Activated T-cell treated with anti-CD3 and anti-CD28 coated beads, Interleukin-2, amount 50 U/mL, for 72 hours (primary cell): ENCODE measurements around the gene LRRC3. TPM values are rescaled to one million over a fixed set of nuclear protein-coding genes. Genes with fewer than 3 reads are reported as not detected.
A peak's percentile ranks its signal among the peaks of the same experiment; 100 is the strongest.

Experiments
- ATAC-seq, 2 donors: fragments of 150-1000 bp; cut with Tn5 transposase; replicated peaks in 1 of 2; 2 replicates each; pipeline ENCODE4 v1.10.0; 2021; ENCODE audit warnings: moderate library complexity in 2 of 2, mild to moderate bottlenecking in 1 of 2
- DNase-seq, 2 donors: peaks; one replicate each; pipeline ENCODE4 v3.0.0; 2021 to 2022; ENCODE audit warnings: mixed read lengths in 1 of 2
- H3K27ac Mint-ChIP-seq: one replicate; pipeline ENCODE4 v1.8.0; 2022; ENCODE audit warnings: mild to moderate bottlenecking, moderate library complexity, mixed read lengths
- H3K27me3 Mint-ChIP-seq: one replicate; pipeline ENCODE4 v1.8.0; 2022; ENCODE audit warnings: low read depth, mixed read lengths
- H3K36me3 Mint-ChIP-seq, 2 donors: one replicate each; pipeline ENCODE4 v1.8.0; 2022; ENCODE audit warnings: mixed read lengths in 2 of 2, mild to moderate bottlenecking in 1 of 2; ENCODE audit not compliant: insufficient read depth in 2 of 2
- H3K4me1 Mint-ChIP-seq: one replicate; pipeline ENCODE4 v1.8.0; 2022; ENCODE audit warnings: low read depth, mixed read lengths
- H3K4me3 Mint-ChIP-seq, 2 donors: one replicate each; pipeline ENCODE4 v1.8.0; 2022; ENCODE audit warnings: mild to moderate bottlenecking in 2 of 2, mixed read lengths in 2 of 2, moderate library complexity in 2 of 2
- H3K9me3 Mint-ChIP-seq, 2 donors: one replicate each; pipeline ENCODE4 v1.8.0; 2022; ENCODE audit warnings: mixed read lengths in 2 of 2
- total RNA-seq, 2 donors: library from RNA; stranded (reverse); gene quantifications; one replicate each; pipeline ENCODE4 v1.2.3, GENCODE V29; 2022

LRRC3 gene
- total RNA-seq, 2 donors from 2014 or later, result 2.8 to 3.8 TPM

- DNase-seq (no peak), ATAC-seq (no peak)
- no peaks in the 10 kb centered on the region for H3K36me3 Mint-ChIP-seq
- no peak overlapping the region for H3K27ac Mint-ChIP-seq
- H3K4me3 Mint-ChIP-seq, result no peak overlapping the region
- peaks cover 0 to 1% of the 10 kb centered on the region in 2 donors for H3K9me3 Mint-ChIP-seq
- H3K27me3 Mint-ChIP-seq, result peaks cover 36% of the 10 kb centered on the region
- no peaks in the 10 kb centered on the region for H3K4me1 Mint-ChIP-seq
Measured at GRCh38 chr21:44448651-44449131, 6.6 kb upstream of the LRRC3 start.

GRCh38 chr21:44449473-44450363 is 5.6 kb upstream of the LRRC3 start:
- DNase-seq (no peak), ATAC-seq (no peak)
- no peaks in the 10 kb centered on the region for H3K36me3 Mint-ChIP-seq
- H3K4me1 Mint-ChIP-seq, result no peaks in the 10 kb centered on the region
- H3K27ac Mint-ChIP-seq, result no peak overlapping the region
- peaks cover 43% of the 10 kb centered on the region for H3K27me3 Mint-ChIP-seq
- no peak overlapping the region for H3K4me3 Mint-ChIP-seq
- H3K9me3 Mint-ChIP-seq, result peaks cover 0 to 1% of the 10 kb centered on the region in 2 donors

- Mint-ChIP-seq H3K4me1 (no peaks in the 10 kb centered on the region), H3K36me3 (no peaks in the 10 kb centered on the region), H3K27ac (no peak overlapping the region), H3K27me3 (peaks cover 44% of the 10 kb centered on the region), H3K9me3 (peaks cover 0 to 1% of the 10 kb centered on the region in 2 donors), H3K4me3 (no peak overlapping the region)
- DNase-seq (no peak), ATAC-seq (no peak)
Measured at GRCh38 chr21:44450402-44450801, 4.9 kb upstream of the LRRC3 start.

GRCh38 chr21:44450999-44451398 is 4.3 kb upstream of the LRRC3 start:
- H3K36me3 Mint-ChIP-seq, result no peaks in the 10 kb centered on the region
- no peak overlapping the region for H3K4me3 Mint-ChIP-seq
- peaks cover 44% of the 10 kb centered on the region for H3K27me3 Mint-ChIP-seq
- ATAC-seq (no peak), DNase-seq (no peak)
- no peaks in the 10 kb centered on the region for H3K4me1 Mint-ChIP-seq
- no peak overlapping the region for H3K27ac Mint-ChIP-seq
- H3K9me3 Mint-ChIP-seq, result peaks cover 0 to 1% of the 10 kb centered on the region in 2 donors

DNA sequence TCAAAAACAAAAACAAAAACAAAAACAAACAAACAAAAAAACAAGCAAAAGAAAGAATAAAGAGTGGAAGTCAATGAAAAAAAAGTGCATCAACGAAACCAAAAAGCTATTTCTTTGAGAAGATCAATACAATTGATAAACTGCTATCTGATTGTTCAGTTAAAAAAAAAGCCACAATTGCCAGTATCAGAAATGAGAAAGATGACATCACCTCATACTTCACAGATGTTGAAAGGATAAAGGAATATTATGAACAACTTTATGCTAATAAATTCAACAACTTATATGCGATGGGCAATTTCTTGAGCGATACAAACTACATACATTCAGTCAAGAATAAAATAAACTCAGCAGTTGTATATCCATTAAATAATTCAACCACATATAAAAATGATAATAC is 2.2 kb upstream of the LRRC3 start:
- Mint-ChIP-seq H3K36me3 (no peaks in the 10 kb centered on the region), H3K27ac (no peak overlapping the region), H3K9me3 (peaks cover 0 to 1% of the 10 kb centered on the region in 2 donors), H3K27me3 (peaks cover 44% of the 10 kb centered on the region), H3K4me3 (no peak overlapping the region), H3K4me1 (no peaks in the 10 kb centered on the region)
- ATAC-seq (no peak), DNase-seq (no peak)

DNA sequence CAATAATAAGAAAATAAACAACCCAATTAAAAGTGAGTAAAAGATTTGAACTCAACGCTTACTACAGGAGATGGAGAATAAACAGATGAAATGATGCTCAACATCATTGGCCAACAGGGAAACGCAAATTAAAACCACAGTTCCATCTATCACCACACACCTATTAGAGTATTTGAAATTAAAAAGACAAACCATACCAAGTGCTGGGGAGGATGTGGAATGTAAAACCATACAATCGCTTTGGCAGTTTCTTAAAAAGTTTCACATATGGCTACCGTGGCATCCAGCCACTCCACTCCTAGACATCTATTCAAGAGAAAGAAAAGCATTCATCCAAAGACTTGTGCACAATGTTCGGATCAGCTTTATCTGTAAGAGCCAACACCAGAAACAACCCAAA is 1.3 kb upstream of the LRRC3 start:
- H3K9me3 Mint-ChIP-seq, result peaks cover 0 to 1% of the 10 kb centered on the region in 2 donors
- peaks cover 41% of the 10 kb centered on the region for H3K27me3 Mint-ChIP-seq
- ATAC-seq (no peak), DNase-seq (no peak)
- no peak overlapping the region for H3K27ac Mint-ChIP-seq
- peak overlapping the region; percentile 54 to 69 for H3K4me3 Mint-ChIP-seq
- no peaks in the 10 kb centered on the region for H3K4me1 Mint-ChIP-seq
- H3K36me3 Mint-ChIP-seq, result no peaks in the 10 kb centered on the region

GRCh38 chr21:44455524-44456213 is 359 bp downstream of the LRRC3 start:
- DNase-seq (peak; percentile 43 to 48), ATAC-seq (peak; percentile 50 to 53)
- peaks cover 35% of the 10 kb centered on the region for H3K27me3 Mint-ChIP-seq
- H3K9me3 Mint-ChIP-seq, result peaks cover 0 to 1% of the 10 kb centered on the region in 2 donors
- no peaks in the 10 kb centered on the region for H3K36me3 Mint-ChIP-seq
- H3K4me1 Mint-ChIP-seq, result no peaks in the 10 kb centered on the region
- peak overlapping the region; percentile 85 to 86 for H3K4me3 Mint-ChIP-seq
- no peak overlapping the region for H3K27ac Mint-ChIP-seq

GRCh38 chr21:44456214-44456914 is 1.1 kb downstream of the LRRC3 start:
- Mint-ChIP-seq H3K27ac (no peak overlapping the region), H3K27me3 (peaks cover 28% of the 10 kb centered on the region), H3K4me1 (no peaks in the 10 kb centered on the region), H3K4me3 (peak overlapping the region; percentile 85 to 86), H3K9me3 (peaks cover 0 to 1% of the 10 kb centered on the region in 2 donors), H3K36me3 (no peaks in the 10 kb centered on the region)
- DNase-seq (no peak), ATAC-seq (no peak)

- no peaks in the 10 kb centered on the region for H3K36me3 Mint-ChIP-seq
- no peak for DNase-seq
- H3K4me3 Mint-ChIP-seq, result peak overlapping the region; percentile 62 to 85
- H3K4me1 Mint-ChIP-seq, result no peaks in the 10 kb centered on the region
- ATAC-seq, result no peak
- peaks cover 20% of the 10 kb centered on the region for H3K27me3 Mint-ChIP-seq
- H3K9me3 Mint-ChIP-seq, result peaks cover 0 to 1% of the 10 kb centered on the region in 2 donors
- H3K27ac Mint-ChIP-seq, result no peak overlapping the region
Measured at GRCh38 chr21:44456915-44457736, 1.8 kb downstream of the LRRC3 start.

- Mint-ChIP-seq H3K4me3 (no peak overlapping the region), H3K4me1 (no peaks in the 10 kb centered on the region), H3K36me3 (no peaks in the 10 kb centered on the region), H3K27ac (no peak overlapping the region), H3K27me3 (peaks cover 6% of the 10 kb centered on the region), H3K9me3 (no peaks in the 10 kb centered on the region)
- ATAC-seq, result no peak
- no peak for DNase-seq
Measured at GRCh38 chr21:44458971-44459711, 3.8 kb downstream of the LRRC3 start.

DNA sequence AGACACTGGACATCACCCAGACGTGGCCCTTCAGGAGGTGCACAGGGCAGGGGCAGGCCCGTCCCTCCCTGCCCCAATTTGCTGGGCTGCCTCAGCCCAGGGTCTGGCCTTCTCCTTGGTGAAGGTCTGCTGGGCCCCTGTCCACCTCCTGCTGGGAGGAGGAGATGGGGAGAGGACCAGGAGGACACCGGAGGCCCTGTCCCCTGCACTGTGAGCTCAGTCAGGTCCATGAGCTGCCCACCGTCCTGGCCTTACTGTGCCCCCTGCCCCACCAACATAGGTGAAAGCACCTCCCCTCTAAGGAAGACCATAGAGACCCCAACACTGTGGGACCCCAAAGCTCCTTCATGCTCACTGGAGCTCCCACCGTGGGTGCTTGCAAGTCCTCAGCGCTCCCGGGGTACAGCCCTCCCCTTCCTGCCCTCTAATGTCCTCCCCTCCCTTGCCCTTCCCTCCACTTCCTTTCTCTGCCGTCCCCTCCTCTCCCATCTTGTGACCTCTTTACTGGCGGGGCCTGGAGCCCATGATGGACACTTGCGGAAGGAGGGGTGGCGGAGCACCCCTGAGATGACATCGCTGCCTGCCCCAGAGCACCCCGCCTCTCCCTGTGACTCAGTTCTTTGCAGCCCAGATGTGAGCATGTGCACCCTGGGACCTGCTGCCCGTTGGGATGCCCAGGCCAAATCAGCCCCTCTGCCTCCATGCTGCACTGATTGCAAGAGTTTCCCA is 4.6 kb downstream of the LRRC3 start:
- DNase-seq, result no peak
- no peaks in the 10 kb centered on the region for H3K36me3 Mint-ChIP-seq
- no peak overlapping the region for H3K27ac Mint-ChIP-seq
- H3K4me3 Mint-ChIP-seq, result no peak overlapping the region
- no peaks in the 10 kb centered on the region for H3K4me1 Mint-ChIP-seq
- ATAC-seq, result no peak
- no peaks in the 10 kb centered on the region for H3K9me3 Mint-ChIP-seq
- no peaks in the 10 kb centered on the region for H3K27me3 Mint-ChIP-seq
